ES-I3 (cell line): ENCODE results near the gene HCN2.
A peak's percentile ranks its signal among the peaks of the same experiment; 100 is the strongest.

ENCODE experiments used
- H3K36me3 ChIP-seq: 2 replicates; pipeline ENCODE4 v1.6.1; 2013; ENCODE audit warnings: mild to moderate bottlenecking, low read length, control low read depth, moderate library complexity; ENCODE audit not compliant: insufficient read depth
- H3K4me1 ChIP-seq: 2 replicates; pipeline ENCODE4 v1.6.1; 2013; ENCODE audit warnings: mild to moderate bottlenecking, control low read depth, low read length; ENCODE audit not compliant: insufficient read depth
- H3K9ac ChIP-seq: 2 replicates; pipeline ENCODE4 v1.6.1; 2013; ENCODE audit warnings: low read depth, mild to moderate bottlenecking, low read length, moderate library complexity
- H3K9me3 ChIP-seq: 2 replicates; pipeline ENCODE4 v1.6.1; 2013; ENCODE audit warnings: mild to moderate bottlenecking, low read length, moderate library complexity; ENCODE audit not compliant: control insufficient read depth, insufficient read depth

HCN2 gene

GRCh38 chr19:634975-635652 lies 45.4 kb downstream of the HCN2 start:
- Histone ChIP-seq H3K36me3 (no peaks in the 10 kb centered on the region), H3K9ac (no peak overlapping the region), H3K4me1 (no peaks in the 10 kb centered on the region), H3K9me3 (no peaks in the 10 kb centered on the region)

- H3K36me3 ChIP-seq, result no peaks in the 10 kb centered on the region
- H3K9me3 ChIP-seq, result no peaks in the 10 kb centered on the region
- no peaks in the 10 kb centered on the region for H3K4me1 ChIP-seq
- peak overlapping the region; percentile 68; the same call in 1 of the 2 replicates for H3K9ac ChIP-seq
Measured at GRCh38 chr19:638906-639252, 49.2 kb downstream of the HCN2 start.

GRCh38 chr19:639253-640160 lies 49.8 kb downstream of the HCN2 start, which contains the start of gene FGF22:
FGF22 (plus strand) TSS chr19:639879; CDS start chr19:639926, 47 bp downstream.
- no peaks in the 10 kb centered on the region for H3K36me3 ChIP-seq
- no peaks in the 10 kb centered on the region for H3K9me3 ChIP-seq
- peak within 1 kb of the TSS; percentile 68; the same call in 1 of the 2 replicates for H3K9ac ChIP-seq
- H3K4me1 ChIP-seq, result no peaks in the 10 kb centered on the region

GRCh38 chr19:640161-640558 lies 50.5 kb downstream of the HCN2 start:
- Histone ChIP-seq H3K9me3 (no peaks in the 10 kb centered on the region), H3K4me1 (no peaks in the 10 kb centered on the region), H3K9ac (peak overlapping the region; percentile 30; the same call in 1 of the 2 replicates), H3K36me3 (no peaks in the 10 kb centered on the region)

GRCh38 chr19:640606-641189 lies 51.0 kb downstream of the HCN2 start:
- Histone ChIP-seq H3K36me3 (no peaks in the 10 kb centered on the region; the same call in 1 of the 2 replicates), H3K4me1 (no peaks in the 10 kb centered on the region), H3K9me3 (no peaks in the 10 kb centered on the region), H3K9ac (no peak overlapping the region)

GRCh38 chr19:641702-642101 lies 52.0 kb downstream of the HCN2 start:
- H3K9me3 ChIP-seq, result no peaks in the 10 kb centered on the region
- no peaks in the 10 kb centered on the region for H3K4me1 ChIP-seq
- H3K9ac ChIP-seq, result no peak overlapping the region
- H3K36me3 ChIP-seq, result peaks cover 3% of the 10 kb centered on the region

GRCh38 chr19:642767-643727 lies 53.4 kb downstream of the HCN2 start:
- Histone ChIP-seq H3K4me1 (no peaks in the 10 kb centered on the region), H3K9me3 (no peaks in the 10 kb centered on the region), H3K9ac (no peak overlapping the region), H3K36me3 (peaks cover 3% of the 10 kb centered on the region)

GRCh38 chr19:643736-644135 lies 54.1 kb downstream of the HCN2 start:
- Histone ChIP-seq H3K4me1 (no peaks in the 10 kb centered on the region), H3K9ac (no peak overlapping the region), H3K36me3 (peaks cover 3% of the 10 kb centered on the region), H3K9me3 (no peaks in the 10 kb centered on the region)

- Histone ChIP-seq H3K4me1 (no peaks in the 10 kb centered on the region), H3K9me3 (no peaks in the 10 kb centered on the region), H3K36me3 (peaks cover 3% of the 10 kb centered on the region), H3K9ac (no peak overlapping the region)
Measured at GRCh38 chr19:644363-644762, 54.7 kb downstream of the HCN2 start.

- Histone ChIP-seq H3K9ac (no peak overlapping the region), H3K4me1 (no peaks in the 10 kb centered on the region), H3K9me3 (no peaks in the 10 kb centered on the region), H3K36me3 (peaks cover 3% of the 10 kb centered on the region)
Measured at GRCh38 chr19:644789-645188, 55.1 kb downstream of the HCN2 start.

GRCh38 chr19:645912-646778 lies 56.5 kb downstream of the HCN2 start:
- H3K9ac ChIP-seq, result no peak overlapping the region
- peaks cover 3% of the 10 kb centered on the region for H3K36me3 ChIP-seq
- no peaks in the 10 kb centered on the region for H3K4me1 ChIP-seq
- H3K9me3 ChIP-seq, result no peaks in the 10 kb centered on the region

- H3K36me3 ChIP-seq, result peaks cover 3% of the 10 kb centered on the region
- no peak overlapping the region for H3K9ac ChIP-seq
- H3K4me1 ChIP-seq, result no peaks in the 10 kb centered on the region
- H3K9me3 ChIP-seq, result no peaks in the 10 kb centered on the region
Measured at GRCh38 chr19:646779-647565, 57.3 kb downstream of the HCN2 start.
